Measurements from ENCODE around the gene KMT5B. TPM values are rescaled to one million over a fixed set of nuclear protein-coding genes. Genes with fewer than 3 reads are reported as not detected.

The KMT5B gene
- total RNA-seq, 1 experiment from 2014 or later, result 43.8 TPM

DNA sequence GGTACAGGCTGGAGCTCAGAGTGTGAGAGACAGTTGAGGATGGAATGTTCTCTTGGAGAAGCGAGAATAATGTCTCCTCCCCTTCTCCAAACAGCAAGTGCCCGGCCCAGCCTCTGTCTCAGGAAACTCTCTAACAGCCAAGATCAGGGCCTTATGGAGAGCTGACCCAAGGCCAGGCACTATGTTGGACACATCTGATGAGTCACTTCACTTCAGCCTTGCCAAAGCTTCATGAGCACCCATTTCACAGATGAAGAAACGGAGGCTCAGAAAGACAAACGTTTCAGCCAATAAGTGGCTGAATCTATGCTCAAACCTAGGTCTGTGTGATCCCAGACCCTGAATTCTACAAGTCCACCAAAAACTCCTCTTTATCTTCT lies 69.8 kb downstream of the KMT5B start (continued):
- TF ChIP-seq, protein P1, sequence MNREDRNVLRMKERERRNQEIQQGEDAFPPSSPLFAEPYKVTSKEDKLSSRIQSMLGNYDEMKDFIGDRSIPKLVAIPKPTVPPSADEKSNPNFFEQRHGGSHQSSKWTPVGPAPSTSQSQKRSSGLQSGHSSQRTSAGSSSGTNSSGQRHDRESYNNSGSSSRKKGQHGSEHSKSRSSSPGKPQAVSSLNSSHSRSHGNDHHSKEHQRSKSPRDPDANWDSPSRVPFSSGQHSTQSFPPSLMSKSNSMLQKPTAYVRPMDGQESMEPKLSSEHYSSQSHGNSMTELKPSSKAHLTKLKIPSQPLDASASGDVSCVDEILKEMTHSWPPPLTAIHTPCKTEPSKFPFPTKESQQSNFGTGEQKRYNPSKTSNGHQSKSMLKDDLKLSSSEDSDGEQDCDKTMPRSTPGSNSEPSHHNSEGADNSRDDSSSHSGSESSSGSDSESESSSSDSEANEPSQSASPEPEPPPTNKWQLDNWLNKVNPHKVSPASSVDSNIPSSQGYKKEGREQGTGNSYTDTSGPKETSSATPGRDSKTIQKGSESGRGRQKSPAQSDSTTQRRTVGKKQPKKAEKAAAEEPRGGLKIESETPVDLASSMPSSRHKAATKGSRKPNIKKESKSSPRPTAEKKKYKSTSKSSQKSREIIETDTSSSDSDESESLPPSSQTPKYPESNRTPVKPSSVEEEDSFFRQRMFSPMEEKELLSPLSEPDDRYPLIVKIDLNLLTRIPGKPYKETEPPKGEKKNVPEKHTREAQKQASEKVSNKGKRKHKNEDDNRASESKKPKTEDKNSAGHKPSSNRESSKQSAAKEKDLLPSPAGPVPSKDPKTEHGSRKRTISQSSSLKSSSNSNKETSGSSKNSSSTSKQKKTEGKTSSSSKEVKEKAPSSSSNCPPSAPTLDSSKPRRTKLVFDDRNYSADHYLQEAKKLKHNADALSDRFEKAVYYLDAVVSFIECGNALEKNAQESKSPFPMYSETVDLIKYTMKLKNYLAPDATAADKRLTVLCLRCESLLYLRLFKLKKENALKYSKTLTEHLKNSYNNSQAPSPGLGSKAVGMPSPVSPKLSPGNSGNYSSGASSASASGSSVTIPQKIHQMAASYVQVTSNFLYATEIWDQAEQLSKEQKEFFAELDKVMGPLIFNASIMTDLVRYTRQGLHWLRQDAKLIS (CRISPR knock-in tag; IDR thresholded peaks at IDR 0.05; ENCODE audit: borderline replicate concordance), result no peak
- TF ChIP-seq, protein P2, sequence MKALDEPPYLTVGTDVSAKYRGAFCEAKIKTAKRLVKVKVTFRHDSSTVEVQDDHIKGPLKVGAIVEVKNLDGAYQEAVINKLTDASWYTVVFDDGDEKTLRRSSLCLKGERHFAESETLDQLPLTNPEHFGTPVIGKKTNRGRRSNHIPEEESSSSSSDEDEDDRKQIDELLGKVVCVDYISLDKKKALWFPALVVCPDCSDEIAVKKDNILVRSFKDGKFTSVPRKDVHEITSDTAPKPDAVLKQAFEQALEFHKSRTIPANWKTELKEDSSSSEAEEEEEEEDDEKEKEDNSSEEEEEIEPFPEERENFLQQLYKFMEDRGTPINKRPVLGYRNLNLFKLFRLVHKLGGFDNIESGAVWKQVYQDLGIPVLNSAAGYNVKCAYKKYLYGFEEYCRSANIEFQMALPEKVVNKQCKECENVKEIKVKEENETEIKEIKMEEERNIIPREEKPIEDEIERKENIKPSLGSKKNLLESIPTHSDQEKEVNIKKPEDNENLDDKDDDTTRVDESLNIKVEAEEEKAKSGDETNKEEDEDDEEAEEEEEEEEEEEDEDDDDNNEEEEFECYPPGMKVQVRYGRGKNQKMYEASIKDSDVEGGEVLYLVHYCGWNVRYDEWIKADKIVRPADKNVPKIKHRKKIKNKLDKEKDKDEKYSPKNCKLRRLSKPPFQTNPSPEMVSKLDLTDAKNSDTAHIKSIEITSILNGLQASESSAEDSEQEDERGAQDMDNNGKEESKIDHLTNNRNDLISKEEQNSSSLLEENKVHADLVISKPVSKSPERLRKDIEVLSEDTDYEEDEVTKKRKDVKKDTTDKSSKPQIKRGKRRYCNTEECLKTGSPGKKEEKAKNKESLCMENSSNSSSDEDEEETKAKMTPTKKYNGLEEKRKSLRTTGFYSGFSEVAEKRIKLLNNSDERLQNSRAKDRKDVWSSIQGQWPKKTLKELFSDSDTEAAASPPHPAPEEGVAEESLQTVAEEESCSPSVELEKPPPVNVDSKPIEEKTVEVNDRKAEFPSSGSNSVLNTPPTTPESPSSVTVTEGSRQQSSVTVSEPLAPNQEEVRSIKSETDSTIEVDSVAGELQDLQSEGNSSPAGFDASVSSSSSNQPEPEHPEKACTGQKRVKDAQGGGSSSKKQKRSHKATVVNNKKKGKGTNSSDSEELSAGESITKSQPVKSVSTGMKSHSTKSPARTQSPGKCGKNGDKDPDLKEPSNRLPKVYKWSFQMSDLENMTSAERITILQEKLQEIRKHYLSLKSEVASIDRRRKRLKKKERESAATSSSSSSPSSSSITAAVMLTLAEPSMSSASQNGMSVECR (CRISPR knock-in tag; IDR thresholded peaks at IDR 0.05; ENCODE audit: borderline replicate concordance), result no peak
- TF ChIP-seq OVOL2 (CRISPR knock-in tag; IDR thresholded peaks at IDR 0.05; ENCODE audit: borderline replicate concordance) (no peak), GRHL2 (CRISPR knock-in tag; IDR thresholded peaks at IDR 0.05; ENCODE audit: insufficient replicate concordance, severe bottlenecking) (no peak), SP1 (CRISPR knock-in tag; conservative IDR thresholded peaks at IDR 0.05) (no peak), ELF4 (CRISPR knock-in tag; IDR thresholded peaks at IDR 0.05; ENCODE audit: low read depth) (no peak)
- TF ChIP-seq, protein P3, sequence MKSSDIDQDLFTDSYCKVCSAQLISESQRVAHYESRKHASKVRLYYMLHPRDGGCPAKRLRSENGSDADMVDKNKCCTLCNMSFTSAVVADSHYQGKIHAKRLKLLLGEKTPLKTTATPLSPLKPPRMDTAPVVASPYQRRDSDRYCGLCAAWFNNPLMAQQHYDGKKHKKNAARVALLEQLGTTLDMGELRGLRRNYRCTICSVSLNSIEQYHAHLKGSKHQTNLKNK (CRISPR knock-in tag; IDR thresholded peaks at IDR 0.05), result no peak

DNA sequence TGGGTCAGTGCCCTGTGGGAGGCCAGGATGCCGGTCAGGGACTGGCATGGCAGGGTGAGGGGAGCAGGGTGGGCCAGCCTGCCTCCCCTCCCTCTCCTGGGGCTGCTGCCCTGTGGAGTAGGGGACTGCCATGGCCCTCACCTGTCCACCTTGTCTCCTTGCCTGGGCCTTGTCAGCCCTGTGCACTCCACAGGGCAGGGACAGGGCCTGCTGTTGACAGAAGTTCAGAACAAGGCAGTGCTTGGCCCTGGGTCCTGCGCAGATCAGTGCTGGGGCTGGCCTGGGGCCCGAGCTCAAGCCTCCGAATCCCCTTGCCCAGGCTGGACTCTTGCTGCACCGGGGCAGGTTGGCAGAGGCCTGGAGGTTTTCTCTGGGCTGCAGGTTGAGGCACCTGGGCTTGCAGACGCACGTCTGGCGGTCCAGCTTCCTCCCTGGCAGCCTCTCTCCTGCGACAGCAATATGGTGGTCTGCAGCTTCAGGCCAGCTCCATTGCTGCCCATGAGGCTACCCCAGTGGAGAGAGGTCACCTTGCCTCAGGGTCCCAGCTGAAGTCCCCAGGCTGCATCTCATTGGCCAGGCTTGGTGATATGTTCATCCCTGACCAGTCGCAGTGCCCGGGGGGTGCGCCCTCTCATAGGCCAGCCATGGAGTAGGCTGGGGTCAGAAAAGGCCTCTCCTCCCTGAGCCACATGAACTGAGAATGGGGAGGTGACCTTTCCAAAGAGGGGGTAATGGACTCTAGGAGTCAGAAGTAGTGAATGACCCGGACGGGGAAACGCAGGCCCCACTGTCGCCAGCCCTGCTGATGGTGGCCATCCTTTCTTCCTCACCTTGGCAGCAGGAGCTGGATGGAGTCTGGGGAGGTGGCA lies 70.4 kb downstream of the KMT5B start:
- ATAC-seq, result no peak
- POLR2A ChIA-PET, result no interaction called here
- Mint-ChIP-seq H3K4me3 (no peak overlapping the region), H3K27ac (no peak overlapping the region), H3K4me1 (0 out of 2 replicates have a peak, but pooled peaks cover 4% of the 10 kb centered on the region), H3K9me3 (no peaks in the 10 kb centered on the region), H3K27me3 (ENCODE audit: low read depth) (no peaks in the 10 kb centered on the region), H3K36me3 (no peaks in the 10 kb centered on the region)
- no peak for DNase-seq (ENCODE audit: low spot score)
- CTCF ChIA-PET, result no interaction called here
- TF ChIP-seq ATF3 (CRISPR knock-in tag; conservative IDR thresholded peaks at IDR 0.05) (0 out of 2 replicates have a peak, but pooled peaks have one; percentile 16), TP53 (CRISPR knock-in tag; IDR thresholded peaks at IDR 0.05) (no peak), NR1H2 (CRISPR knock-in tag; IDR thresholded peaks at IDR 0.05) (no peak)

DNA sequence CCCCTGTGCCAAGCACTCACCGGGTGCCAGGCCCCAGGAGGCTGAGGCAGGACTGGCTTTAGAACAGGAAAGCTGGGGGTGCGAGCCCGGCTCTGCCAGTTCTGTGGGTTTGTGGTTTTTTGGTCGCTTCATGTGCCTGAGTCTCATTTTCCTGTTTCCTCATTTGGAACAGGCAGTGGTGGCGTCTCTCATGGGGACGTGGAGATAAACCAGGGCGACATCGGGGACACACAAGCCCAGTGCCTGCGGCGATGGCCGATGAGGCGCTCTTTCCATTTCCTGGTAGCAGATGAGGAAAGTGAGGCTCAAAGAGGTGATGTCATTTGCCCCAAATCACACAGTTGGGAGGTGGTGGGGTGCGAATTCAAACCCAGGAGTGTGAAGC lies 71.1 kb downstream of the KMT5B start:
- H3K27me3 Mint-ChIP-seq (ENCODE audit: low read depth), result no peaks in the 10 kb centered on the region
- H3K9me3 Mint-ChIP-seq, result no peaks in the 10 kb centered on the region
- no peaks in the 10 kb centered on the region for H3K36me3 Mint-ChIP-seq
- ChIA-PET CTCF (no interaction called here), POLR2A (no interaction called here)
- H3K4me1 Mint-ChIP-seq, result 0 out of 2 replicates have a peak, but pooled peaks cover 4% of the 10 kb centered on the region
- DNase-seq (ENCODE audit: low spot score), result no peak
- ATAC-seq, result no peak
- no peak overlapping the region for H3K27ac Mint-ChIP-seq
- H3K4me3 Mint-ChIP-seq, result no peak overlapping the region
- TF ChIP-seq SMAD4 (CRISPR knock-in tag; IDR thresholded peaks at IDR 0.05), result no peak
- TF ChIP-seq ATF6 (CRISPR knock-in tag; IDR thresholded peaks at IDR 0.05), result no peak
- TF ChIP-seq ELF4 (CRISPR knock-in tag; IDR thresholded peaks at IDR 0.05; ENCODE audit: low read depth), result no peak
- TF ChIP-seq ZNF532 (CRISPR knock-in tag; IDR thresholded peaks at IDR 0.05; ENCODE audit: borderline replicate concordance), result no peak
- TF ChIP-seq, protein P4, sequence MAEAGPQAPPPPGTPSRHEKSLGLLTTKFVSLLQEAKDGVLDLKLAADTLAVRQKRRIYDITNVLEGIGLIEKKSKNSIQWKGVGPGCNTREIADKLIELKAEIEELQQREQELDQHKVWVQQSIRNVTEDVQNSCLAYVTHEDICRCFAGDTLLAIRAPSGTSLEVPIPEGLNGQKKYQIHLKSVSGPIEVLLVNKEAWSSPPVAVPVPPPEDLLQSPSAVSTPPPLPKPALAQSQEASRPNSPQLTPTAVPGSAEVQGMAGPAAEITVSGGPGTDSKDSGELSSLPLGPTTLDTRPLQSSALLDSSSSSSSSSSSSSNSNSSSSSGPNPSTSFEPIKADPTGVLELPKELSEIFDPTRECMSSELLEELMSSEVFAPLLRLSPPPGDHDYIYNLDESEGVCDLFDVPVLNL (CRISPR knock-in tag; IDR thresholded peaks at IDR 0.05; ENCODE audit: borderline replicate concordance, low read depth), result no peak
